ENCODE data around the gene SLFN12L. TPM values are rescaled to one million over a fixed set of nuclear protein-coding genes. Genes with fewer than 3 reads are reported as not detected.

SLFN12L gene
- total and polyA plus RNA-seq, 9 of the 15 experiments (the other 6 are each of a cell fraction or from before 2014, with no cell fraction given) = 0.04 to 0.31 (median 0.08) TPM; not detected in 3

DNA sequence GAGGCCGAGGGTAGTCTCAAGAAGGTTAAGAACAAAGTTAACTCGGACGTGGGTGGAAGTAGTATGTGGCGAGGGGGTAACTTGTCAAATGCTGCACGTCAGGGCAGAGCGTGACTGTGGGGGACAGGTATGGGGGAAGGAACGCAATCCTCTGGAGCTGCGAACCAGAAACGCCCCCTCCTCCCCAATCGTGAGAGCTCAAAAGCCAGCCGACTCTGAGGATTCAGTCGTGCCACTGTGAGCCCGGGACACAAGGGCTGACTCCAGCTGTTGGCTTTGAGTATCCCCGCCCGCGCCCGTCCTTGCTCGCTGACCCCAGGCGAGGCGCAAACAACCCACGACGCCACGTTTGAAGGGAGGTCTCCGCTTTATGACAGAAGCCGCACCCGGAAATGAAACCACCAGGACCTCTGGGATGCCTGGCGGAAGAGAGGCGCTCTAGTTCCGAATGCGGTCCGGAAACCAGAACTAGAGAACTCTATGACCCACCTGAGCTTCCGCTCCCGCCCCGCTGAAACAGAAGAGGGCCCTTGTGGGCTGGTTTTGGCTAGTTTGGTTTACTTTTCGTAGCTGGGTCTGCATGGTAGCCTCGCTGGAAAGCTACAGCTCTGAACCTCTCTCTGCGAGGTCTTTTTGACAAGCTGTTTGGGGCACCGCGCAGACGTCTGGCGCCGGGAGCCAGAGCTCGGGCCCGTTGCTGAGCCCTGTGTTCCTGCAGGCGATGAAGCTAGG, 40.9 kb upstream of the SLFN12L start, which contains the start of gene PEX12 (continued):
- TF ChIP-seq, protein P1, sequence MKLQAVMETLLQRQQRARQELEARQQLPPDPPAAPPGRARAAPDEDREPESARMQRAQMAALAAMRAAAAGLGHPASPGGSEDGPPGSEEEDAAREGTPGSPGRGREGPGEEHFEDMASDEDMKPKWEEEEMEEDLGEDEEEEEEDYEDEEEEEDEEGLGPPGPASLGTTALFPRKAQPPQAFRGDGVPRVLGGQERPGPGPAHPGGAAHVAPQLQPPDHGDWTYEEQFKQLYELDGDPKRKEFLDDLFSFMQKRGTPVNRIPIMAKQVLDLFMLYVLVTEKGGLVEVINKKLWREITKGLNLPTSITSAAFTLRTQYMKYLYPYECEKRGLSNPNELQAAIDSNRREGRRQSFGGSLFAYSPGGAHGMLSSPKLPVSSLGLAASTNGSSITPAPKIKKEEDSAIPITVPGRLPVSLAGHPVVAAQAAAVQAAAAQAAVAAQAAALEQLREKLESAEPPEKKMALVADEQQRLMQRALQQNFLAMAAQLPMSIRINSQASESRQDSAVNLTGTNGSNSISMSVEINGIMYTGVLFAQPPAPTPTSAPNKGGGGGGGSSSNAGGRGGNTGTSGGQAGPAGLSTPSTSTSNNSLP (IDR thresholded peaks at IDR 0.05; ENCODE audit: borderline replicate concordance, low read depth, low read length) = peak; percentile 62; the same call in 1 of the 2 replicates
- no peak for TF ChIP-seq CHD1 (IDR thresholded peaks at IDR 0.05; ENCODE audit: low read length)
- peak in 1 of 2 experiments; percentile 89; a peak in 2 of 4 replicates for TF ChIP-seq HDAC1 (IDR thresholded peaks at IDR 0.05)
- TF ChIP-seq, protein P2, sequence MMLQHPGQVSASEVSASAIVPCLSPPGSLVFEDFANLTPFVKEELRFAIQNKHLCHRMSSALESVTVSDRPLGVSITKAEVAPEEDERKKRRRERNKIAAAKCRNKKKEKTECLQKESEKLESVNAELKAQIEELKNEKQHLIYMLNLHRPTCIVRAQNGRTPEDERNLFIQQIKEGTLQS (IDR thresholded peaks at IDR 0.05) = no peak
- TF ChIP-seq, protein P2 (CRISPR knock-in tag; conservative IDR thresholded peaks at IDR 0.05) = no peak
- TF ChIP-seq TAF15 (IDR thresholded peaks at IDR 0.05; ENCODE audit: low read depth, low read length) = no peak
- TF ChIP-seq CTCF (IDR thresholded peaks at IDR 0.05 in 2 of 3, conservative IDR thresholded peaks at IDR 0.05 in 1 of 3; ENCODE audit: insufficient read depth in 2 of 3, low read depth in 1 of 3, low read length in 3 of 3) = peak in 2 of 3 experiments; percentile 8 to 17; a peak in 1 of 6 replicates
- TF ChIP-seq RFX7 (CRISPR knock-in tag; IDR thresholded peaks at IDR 0.05) = 0 out of 2 replicates have a peak, but pooled peaks have one; percentile 18
- no peak for TF ChIP-seq RUNX1 (IDR thresholded peaks at IDR 0.05; ENCODE audit: low read depth)
- peak; percentile 72 for TF ChIP-seq TAF7 (tag; IDR thresholded peaks at IDR 0.05)
- TF ChIP-seq ZNF280A (IDR thresholded peaks at IDR 0.05; ENCODE audit: low read depth, partially characterized antibody) = no peak
- 0 out of 2 replicates have a peak, but pooled peaks have one; percentile 17 for TF ChIP-seq DMBX1 (CRISPR knock-in tag; IDR thresholded peaks at IDR 0.05; ENCODE audit: borderline replicate concordance)
- TF ChIP-seq ZBTB49 (CRISPR knock-in tag; IDR thresholded peaks at IDR 0.05; ENCODE audit: borderline replicate concordance) = no peak
- TF ChIP-seq TCFL5 (CRISPR knock-in tag; conservative IDR thresholded peaks at IDR 0.05) = no peak
- TF ChIP-seq NCOR1 (IDR thresholded peaks at IDR 0.05) = peak; percentile 46; the same call in 1 of the 2 replicates
- no peak for TF ChIP-seq ZNF764 (CRISPR knock-in tag; IDR thresholded peaks at IDR 0.05; ENCODE audit: low read depth)

All from K562 (cell line).